Posterior vena cava (tissue), 2 donors: ENCODE measurements around the gene MAVS. TPM values are rescaled to one million over a fixed set of nuclear protein-coding genes. Genes with fewer than 3 reads are reported as not detected.

Source experiments
- DNase-seq: peaks from one replicate; pipeline ENCODE4 v3.0.0-alpha.2; 2020; ENCODE audit warnings: low spot score
- intact Hi-C, 2 donors: fragments of 100-400 bp; cut with DNase I; formaldehyde crosslinking; loops; one replicate each; pipeline versions ENCODE4 v1.14.1 to v1.14.2; 2022 to 2023
- long read RNA-seq, 2 donors: library from polyadenylated mRNA; unstranded; transcript quantifications; one replicate each; pipeline ENCODE4 v2.0.0, GENCODE V29; 2020 to 2021
- total RNA-seq, 2 donors: library from RNA; stranded (reverse); fragmentation: NEBNext Ultra II Directional; extraction: Animal tissue kit (Norgen Biotek cat#: 25700); gene quantifications; one replicate each; pipeline ENCODE4 v1.2.1, GENCODE V29; 2021
- donor health status: DM: yes; HTN: yes; CAD: no.
- donor health status: DM: yes; HTN: yes; CAD: no.

The MAVS gene
- 10 to 100 TPM; 26.2 to 27.1 TPM for total RNA-seq
- long read RNA-seq, donor 1, full-length matches to known transcripts: 2 of 13 reads
- long read RNA-seq, donor 1, partial matches to known transcripts: 2 of 13 reads
- long read RNA-seq, donor 1, other reads (novel, unspliced or antisense): 9 of 13 reads
- long read RNA-seq, donor 2, full-length matches to known transcripts: 10 of 35 reads
- long read RNA-seq, donor 2, partial matches to known transcripts: 14 of 35 reads
- long read RNA-seq, donor 2, other reads (novel, unspliced or antisense): 11 of 35 reads

GRCh38 chr20:3846740-3847428 is at the start of gene MAVS:
TSS of gene MAVS (plus strand) at chr20:3846834. CDS start at chr20:3854625, 7,791 bp downstream.
- peak; percentile 96 for DNase-seq
- intact Hi-C loops: no loop called here

DNA sequence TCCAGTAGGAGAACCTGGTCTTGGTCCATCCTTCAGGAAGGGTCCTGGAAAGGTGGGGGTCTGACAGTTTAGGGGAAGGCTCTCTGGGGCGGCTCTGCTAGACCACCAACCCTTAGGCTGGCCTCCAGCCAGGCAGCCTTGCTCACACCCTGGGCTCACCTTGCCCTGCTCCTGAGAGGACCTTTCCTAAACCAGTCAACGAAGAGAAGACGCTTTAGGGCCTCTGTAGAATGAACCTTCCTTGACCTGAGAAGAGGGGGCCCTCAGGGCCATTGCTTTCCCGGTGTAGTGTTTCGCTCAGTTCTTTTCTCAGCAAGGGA is 49.4 kb upstream of the MAVS start:
- intact Hi-C loops: no loop called here
- DNase-seq: no peak

DNA sequence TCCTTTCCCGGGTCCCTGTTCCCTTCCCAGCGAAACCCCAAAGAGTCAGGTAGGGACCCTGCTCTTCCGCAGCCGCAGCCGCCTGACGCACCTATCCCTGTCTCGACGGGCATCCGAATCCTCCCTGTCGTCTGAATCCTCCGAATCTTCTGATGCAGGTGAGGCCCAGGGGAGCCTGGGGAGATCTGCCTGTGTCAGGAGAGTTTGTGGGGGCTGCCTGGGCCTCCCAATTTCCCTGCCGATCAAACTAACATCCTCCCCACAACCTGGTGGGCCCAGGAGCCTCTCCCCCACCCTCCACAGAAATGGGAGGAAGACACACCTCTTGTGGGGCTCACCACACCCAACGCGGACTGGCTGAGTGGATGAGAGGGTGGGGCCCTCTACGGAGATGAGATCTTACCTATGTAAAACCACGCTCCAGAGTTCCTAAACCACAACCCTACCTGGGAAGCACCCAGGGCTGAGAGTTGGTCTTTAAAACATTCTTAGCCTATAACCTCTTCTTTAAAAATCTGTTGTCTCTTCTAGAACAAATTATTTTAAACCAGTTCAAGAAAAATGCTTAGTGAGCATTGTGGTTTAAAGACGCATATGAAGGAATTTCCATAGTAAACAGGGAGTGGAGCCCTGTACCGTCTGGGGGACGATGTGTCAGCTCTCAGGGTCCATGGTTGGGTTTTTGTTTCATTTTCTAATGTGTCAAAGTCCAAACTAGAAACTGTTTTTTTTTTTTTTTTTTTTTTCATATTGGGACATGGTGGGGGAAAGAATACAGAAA is 48.9 kb upstream of the MAVS start:
- peak; percentile 29 for DNase-seq
- intact Hi-C loops: no loop called here

DNA sequence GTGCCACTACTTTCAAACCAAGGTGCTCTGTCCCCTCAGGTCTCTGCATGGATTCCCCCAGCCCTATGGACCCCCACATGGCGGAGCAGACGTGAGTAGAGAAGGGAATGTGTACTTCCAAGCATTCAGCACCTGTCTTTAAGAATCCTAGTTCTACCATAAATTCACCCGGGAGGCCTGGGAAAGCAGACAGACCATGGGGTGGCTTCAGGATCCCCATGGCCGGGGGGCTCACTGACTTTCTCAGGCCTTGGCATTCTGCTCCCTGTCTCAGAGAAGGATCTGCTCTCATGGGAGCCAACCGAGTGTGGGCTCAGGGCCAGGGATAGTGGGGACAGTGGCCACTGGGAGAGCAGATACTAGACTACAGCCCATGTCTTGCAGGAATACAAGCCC is 48.3 kb upstream of the MAVS start:
- DNase-seq: peak; percentile 70
- intact Hi-C loops: no loop called here

GRCh38 chr20:3798908-3799248 is 47.8 kb upstream of the MAVS start:
- DNase-seq: no peak

DNA sequence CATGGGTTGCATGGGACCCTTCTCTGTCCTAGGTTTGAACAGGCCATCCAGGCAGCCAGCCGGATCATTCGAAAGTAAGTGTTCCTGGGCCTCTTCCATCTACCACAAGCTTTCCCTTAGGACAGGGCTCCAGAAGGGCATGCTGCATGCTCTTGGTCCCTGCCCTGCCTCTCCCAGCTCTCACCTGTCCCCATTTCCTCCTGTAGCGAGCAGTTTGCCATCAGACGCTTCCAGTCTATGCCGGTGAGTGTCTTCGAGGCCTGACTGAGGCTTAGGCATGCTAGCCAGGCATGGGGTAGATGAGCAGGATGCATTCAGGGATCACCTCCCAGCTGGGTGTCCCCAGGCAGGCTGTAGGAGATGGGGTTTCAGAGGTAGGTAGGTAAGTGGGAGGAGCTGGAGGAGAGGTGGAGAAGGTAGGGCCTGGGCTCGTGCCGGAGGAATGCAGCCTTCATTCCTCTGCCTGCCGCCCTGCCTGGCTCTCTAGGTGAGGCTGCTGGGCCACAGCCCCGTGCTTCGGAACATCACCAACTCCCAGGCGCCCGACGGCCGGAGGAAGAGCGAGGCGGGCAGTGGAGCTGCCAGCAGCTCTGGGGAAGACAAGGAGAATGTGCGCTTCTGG is 46.3 kb upstream of the MAVS start:
- intact Hi-C loops: no loop called here
- no peak for DNase-seq

More at GRCh38 chr20:3798908-3799248, 47.8 kb upstream of the MAVS start:
- intact Hi-C loops: no loop called here

DNA sequence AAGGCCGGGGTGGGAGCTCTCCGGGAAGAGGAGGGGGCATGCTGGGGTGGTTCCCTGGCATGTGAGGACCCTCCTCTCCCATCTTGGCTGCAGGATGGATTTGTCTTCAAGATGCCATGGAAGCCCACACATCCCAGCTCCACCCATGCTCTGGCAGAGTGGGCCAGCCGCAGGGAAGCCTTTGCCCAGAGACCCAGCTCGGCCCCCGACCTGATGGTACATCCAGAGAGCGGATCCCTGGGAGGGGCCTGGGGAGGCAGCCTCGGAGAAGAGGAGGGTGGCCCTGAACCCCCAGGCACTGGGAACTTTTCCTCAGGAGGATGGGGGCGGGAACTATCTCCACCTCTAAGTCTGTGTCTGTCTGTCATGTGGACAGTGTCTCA is 45.8 kb upstream of the MAVS start:
- no peak for DNase-seq
- intact Hi-C loops: no loop called here

DNA sequence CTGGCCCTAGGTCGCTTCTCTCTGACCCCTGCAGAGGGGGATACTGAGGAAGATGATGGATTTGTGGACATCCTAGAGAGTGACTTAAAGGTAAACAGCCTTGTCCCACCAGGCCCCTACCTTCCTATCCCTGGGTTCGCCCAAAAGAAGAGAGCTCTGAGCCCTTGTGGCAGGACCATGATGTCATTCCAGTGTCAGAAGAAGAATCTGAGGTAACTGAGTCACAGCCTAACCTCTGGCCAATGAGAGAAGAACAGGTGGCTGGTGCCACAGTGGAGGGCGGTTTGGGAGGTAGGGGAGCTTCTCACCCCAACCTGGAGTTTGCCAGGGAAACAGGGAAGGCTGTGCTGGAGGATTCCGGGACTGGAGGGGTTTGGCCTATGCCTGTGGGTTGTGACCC is 45.3 kb upstream of the MAVS start:
- intact Hi-C loops: no loop called here
- no peak for DNase-seq

- no peak for DNase-seq
- intact Hi-C loops: no loop called here
Measured at GRCh38 chr20:3801846-3802245, 44.8 kb upstream of the MAVS start.

- intact Hi-C loops: no loop called here
- no peak for DNase-seq
Measured at GRCh38 chr20:3802524-3803239, 44.0 kb upstream of the MAVS start.

DNA sequence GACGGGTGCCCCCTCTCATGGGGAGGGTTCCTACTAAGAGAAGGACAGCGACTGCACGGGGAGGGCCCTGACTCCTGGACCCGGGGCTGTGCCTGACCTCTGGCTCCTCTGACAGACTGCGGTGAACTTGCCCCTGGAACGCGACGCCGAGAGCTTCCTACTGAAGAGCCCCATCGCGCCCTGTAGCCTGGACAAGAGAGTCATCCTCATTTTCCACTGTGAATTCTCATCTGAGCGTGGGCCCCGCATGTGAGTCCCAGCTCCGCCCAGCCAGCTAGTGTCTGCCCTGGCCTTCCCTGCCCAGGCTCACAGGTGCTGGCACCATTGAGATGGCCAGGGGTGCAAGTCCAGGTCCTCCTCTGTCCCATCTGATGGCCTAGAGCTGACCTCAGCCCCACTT is 43.3 kb upstream of the MAVS start:
- intact Hi-C loops: no loop called here

DNA sequence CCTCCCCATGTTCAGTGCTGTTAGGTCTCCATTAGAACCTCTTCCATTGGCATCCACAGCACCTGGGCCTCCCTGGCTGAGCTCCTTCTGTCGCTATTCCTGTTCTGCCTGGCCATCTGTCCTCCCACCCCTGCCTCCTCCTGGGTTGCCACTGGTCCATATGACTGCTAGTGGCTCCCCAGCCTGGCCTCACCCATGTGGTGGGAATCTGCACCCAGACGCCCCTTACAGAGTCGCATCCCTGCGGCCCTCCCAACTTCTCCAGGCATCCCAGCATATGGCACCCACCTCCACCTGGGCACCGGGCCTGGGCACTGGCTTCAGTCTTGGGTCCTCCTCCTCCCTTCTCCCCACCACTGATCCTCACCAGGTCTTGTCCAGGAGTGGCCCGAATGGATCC is 42.8 kb upstream of the MAVS start:
- intact Hi-C loops: no loop called here
- peak; percentile 75 for DNase-seq

More for the DNA sequence above, 43.3 kb upstream of the MAVS start:
- no peak for DNase-seq

GRCh38 chr20:3804254-3804751 is 42.3 kb upstream of the MAVS start:
- intact Hi-C loops: no loop called here
- peak; percentile 58 for DNase-seq

DNA sequence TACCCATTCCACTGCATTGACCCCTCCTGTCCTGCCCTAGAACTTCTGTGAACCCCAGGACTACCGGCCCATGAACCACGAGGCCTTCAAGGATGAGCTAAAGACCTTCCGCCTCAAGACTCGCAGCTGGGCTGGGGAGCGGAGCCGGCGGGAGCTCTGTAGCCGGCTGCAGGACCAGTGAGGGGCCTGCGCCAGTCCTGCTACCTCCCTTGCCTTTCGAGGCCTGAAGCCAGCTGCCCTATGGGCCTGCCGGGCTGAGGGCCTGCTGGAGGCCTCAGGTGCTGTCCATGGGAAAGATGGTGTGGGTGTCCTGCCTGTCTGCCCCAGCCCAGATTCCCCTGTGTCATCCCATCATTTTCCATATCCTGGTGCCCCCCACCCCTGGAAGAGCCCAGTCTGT is 41.9 kb upstream of the MAVS start:
- intact Hi-C loops: no loop called here
- no peak for DNase-seq

DNA sequence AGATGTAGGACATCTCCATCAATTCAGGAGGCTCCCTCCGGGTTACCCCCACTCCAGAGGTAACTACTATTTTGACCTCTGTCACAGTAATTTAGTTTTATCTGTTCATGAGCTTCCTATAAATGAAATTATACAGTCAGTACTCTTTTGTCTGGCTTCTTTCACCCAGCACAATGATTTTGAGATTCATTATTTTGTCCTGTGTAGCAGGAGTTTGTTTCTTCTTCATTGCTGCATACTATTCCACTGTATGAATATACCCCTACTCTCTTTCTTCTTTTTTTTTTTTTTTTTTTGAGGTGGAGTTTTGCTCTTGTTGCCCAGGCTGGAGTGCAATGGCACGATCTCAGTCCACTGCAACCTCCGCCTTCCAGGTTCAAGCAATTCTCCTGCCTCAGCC is 38.1 kb upstream of the MAVS start:
- no peak for DNase-seq
- intact Hi-C loops: no loop called here

- peak; percentile 99 for DNase-seq
- intact Hi-C loops: no loop called here
Measured at GRCh38 chr20:3811467-3812258, 35.0 kb upstream of the MAVS start.

DNA sequence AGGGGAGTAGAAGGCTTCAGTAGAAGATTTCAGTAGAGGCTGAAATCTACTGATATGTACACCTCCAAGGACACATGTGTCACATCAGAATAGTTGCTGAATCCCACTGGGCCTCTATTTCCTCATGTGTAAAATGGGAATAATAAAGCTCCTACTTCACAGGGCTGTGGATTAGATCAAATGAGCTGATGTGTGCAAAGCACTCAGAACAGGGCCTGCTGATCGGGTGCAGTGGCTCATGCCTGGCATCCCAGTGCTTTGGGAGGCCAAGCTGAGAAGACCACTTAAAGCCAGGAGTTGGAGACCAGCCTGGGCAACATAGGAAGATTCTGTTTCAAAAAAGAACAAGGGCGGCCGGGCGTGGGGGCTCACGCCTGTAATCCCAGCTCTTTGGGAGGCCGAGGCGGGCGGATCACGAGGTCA is 34.4 kb upstream of the MAVS start:
- intact Hi-C loops: no loop called here

GRCh38 chr20:3812975-3813847 is 33.4 kb upstream of the MAVS start:
- intact Hi-C loops: no loop called here
- DNase-seq: peak; percentile 40

More for the DNA sequence above, 34.4 kb upstream of the MAVS start:
- peak; percentile 46 for DNase-seq
